Left lung (tissue), 10 donors: ENCODE data around the gene FAM149A. TPM values are rescaled to one million over a fixed set of nuclear protein-coding genes. Genes with fewer than 3 reads are reported as not detected.
A peak's percentile ranks its signal among the peaks of the same experiment; 100 is the strongest.

Experiments used
- ATAC-seq: fragments of 200-7000 bp; cut with Tn5 transposase; one replicate; pipeline ENCODE4 v1.9.1; 2020; ENCODE audit warnings: moderate library complexity
- DNase-seq, 4 donors: peaks; one replicate each; pipeline ENCODE4 v3.0.0-alpha.2; 2013 to 2020
- H3K27ac ChIP-seq, 2 donors: fragments of 200-600 bp; sonication (generic) in 1 of 2; one replicate each; pipeline versions ENCODE4 v1.5.0 to v1.8.0; 2020 to 2021
- H3K27me3 ChIP-seq, 2 donors: fragments of 200-600 bp; sonication (generic) in 1 of 2; one replicate each; pipeline versions ENCODE4 v1.5.0 to v1.8.0; 2020 to 2021
- H3K36me3 ChIP-seq, 2 donors: fragments of 200-600 bp; sonication (generic) in 1 of 2; one replicate each; pipeline versions ENCODE4 v1.5.0 to v1.8.0; 2020 to 2021
- H3K4me1 ChIP-seq, 2 donors: fragments of 200-600 bp; one replicate each; pipeline ENCODE4 v1.8.0; 2021
- H3K4me3 ChIP-seq, 2 donors: fragments of 200-600 bp; sonication (generic) in 1 of 2; one replicate each; pipeline versions ENCODE4 v1.5.0 to v1.8.0; 2020 to 2021; ENCODE audit warnings: mild to moderate bottlenecking in 1 of 2
- H3K9me3 ChIP-seq, 2 donors: fragments of 200-600 bp; sonication (generic) in 1 of 2; one replicate each; pipeline versions ENCODE4 v1.5.0 to v1.8.0; 2020 to 2021
- intact Hi-C, 2 donors: fragments of 100-400 bp; cut with DNase I; formaldehyde crosslinking; loops; one replicate each; pipeline versions ENCODE4 v1.11.2 to v1.14.2; 2022
- polyA plus RNA-seq, 6 donors: library from polyadenylated mRNA; unstranded; fragments of 120-200 nt; gene quantifications; one replicate each; pipeline ENCODE4 v1.2.1, GENCODE V29; 2013; ENCODE audit not compliant: insufficient read length in 6 of 6
- total RNA-seq, 2 donors: library from RNA; stranded (reverse); fragmentation: NEBNext Ultra II Directional; extraction: Animal tissue kit (Norgen Biotek cat#: 25700); gene quantifications; one replicate each; pipeline ENCODE4 v1.2.1, GENCODE V29; 2021
- TF ChIP-seq, protein P1 (sequence below), 2 donors: fragments of 200-600 bp; sonication (generic) in 1 of 2; IDR thresholded peaks; one replicate each; pipeline versions ENCODE4 v1.5.0 to v1.8.0; 2021; ENCODE audit warnings: antibody characterized with exemption in 2 of 2
- donor health status: DM: no; HTN: yes; CAD: no.
- donor health status: DM: no; HTN: no; CAD: no.

The FAM149A gene
- total and polyA plus RNA-seq, 8 donors, result 10.1 to 30.1 (median 21.2) TPM

DNA sequence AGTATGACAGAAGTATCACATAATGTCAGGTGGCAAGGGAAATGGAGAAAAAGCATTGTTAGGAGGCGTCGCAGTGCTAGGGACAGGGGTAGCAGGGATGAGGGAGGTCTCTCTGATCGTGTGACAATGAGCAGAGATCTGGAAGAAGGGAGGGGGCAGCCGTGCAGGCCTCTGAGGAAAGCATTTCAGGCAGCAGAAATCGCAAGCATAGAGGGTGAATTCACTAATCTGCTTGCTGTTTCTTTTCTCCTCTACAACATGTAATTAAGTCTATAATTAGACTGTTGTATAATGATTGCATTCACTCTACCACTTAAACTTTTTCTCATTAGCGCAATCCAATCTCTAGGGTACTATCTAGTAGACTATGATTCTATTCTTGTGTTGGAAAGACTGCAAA, 96.0 kb downstream of the FAM149A start:
- ATAC-seq, result no peak
- TF ChIP-seq, protein P1, sequence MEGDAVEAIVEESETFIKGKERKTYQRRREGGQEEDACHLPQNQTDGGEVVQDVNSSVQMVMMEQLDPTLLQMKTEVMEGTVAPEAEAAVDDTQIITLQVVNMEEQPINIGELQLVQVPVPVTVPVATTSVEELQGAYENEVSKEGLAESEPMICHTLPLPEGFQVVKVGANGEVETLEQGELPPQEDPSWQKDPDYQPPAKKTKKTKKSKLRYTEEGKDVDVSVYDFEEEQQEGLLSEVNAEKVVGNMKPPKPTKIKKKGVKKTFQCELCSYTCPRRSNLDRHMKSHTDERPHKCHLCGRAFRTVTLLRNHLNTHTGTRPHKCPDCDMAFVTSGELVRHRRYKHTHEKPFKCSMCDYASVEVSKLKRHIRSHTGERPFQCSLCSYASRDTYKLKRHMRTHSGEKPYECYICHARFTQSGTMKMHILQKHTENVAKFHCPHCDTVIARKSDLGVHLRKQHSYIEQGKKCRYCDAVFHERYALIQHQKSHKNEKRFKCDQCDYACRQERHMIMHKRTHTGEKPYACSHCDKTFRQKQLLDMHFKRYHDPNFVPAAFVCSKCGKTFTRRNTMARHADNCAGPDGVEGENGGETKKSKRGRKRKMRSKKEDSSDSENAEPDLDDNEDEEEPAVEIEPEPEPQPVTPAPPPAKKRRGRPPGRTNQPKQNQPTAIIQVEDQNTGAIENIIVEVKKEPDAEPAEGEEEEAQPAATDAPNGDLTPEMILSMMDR (IDR thresholded peaks at IDR 0.05), result no peak
- no peak overlapping the region for H3K27ac ChIP-seq
- H3K4me1 ChIP-seq, result no peaks in the 10 kb centered on the region
- no peak overlapping the region for H3K4me3 ChIP-seq
- H3K9me3 ChIP-seq, result no peaks in the 10 kb centered on the region
- H3K27me3 ChIP-seq, result no peaks in the 10 kb centered on the region
- no peak for DNase-seq
- H3K36me3 ChIP-seq, result peaks cover 0 to 5% of the 10 kb centered on the region in 2 donors
- intact Hi-C loops, result no loop called here

DNA sequence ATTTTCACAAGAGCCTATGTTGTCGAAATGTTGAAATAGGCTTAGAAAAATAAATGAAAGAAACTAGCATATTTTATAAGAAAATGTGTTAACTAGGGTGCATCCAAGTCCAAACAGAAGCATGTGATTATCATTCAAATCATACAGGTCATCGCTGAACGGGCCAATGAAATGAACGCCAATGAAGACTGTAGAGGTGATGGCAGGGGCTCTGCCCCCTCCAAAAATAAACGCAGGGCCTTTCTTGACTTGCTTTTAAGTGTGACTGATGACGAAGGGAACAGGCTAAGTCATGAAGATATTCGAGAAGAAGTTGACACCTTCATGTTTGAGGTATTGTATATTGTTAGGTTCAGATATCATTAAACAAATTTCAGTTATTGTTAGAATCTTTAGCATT, 96.5 kb downstream of the FAM149A start:
- H3K4me3 ChIP-seq, result no peak overlapping the region
- H3K27me3 ChIP-seq, result no peaks in the 10 kb centered on the region
- H3K36me3 ChIP-seq, result peaks cover 0 to 5% of the 10 kb centered on the region in 2 donors
- intact Hi-C loops, result no loop called here
- H3K9me3 ChIP-seq, result no peaks in the 10 kb centered on the region
- H3K4me1 ChIP-seq, result no peaks in the 10 kb centered on the region
- DNase-seq, result no peak
- no peak for ATAC-seq
- TF ChIP-seq, protein P1 (IDR thresholded peaks at IDR 0.05), result no peak
- no peak overlapping the region for H3K27ac ChIP-seq

DNA sequence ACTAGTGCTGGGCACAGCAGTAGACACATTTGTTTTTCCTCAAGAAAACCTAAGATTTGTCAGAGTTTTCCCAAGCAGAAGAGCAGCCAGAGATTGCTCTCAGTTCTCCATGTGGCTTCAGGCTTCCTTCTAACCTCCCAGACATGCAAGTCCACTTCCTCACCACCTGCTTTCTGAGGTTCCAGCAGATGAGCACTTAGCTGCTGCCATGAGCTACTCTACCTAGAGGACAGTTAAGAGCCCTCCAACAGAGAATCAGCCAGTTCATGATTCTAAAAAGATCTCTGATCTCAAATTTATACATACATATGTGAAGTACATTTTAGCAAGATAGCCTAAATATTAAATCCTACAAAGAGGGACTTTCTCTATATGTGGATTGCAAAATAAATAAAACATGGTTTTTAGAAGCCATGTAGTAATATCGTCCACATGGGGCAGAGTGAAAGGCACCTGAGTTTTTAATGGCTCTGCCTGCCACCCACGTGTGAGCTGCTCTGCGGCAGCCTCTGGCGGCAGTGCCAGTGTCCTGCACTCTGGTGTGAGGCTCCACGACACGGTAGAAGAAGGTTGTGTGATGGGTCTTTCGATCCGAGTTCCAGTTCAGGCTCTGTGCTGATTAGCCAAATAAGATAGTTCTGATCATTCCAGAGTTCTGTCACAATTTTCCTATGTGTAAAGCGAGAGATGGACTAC, 97.2 kb downstream of the FAM149A start:
- Histone ChIP-seq H3K36me3 (peaks cover 0 to 5% of the 10 kb centered on the region in 2 donors), H3K4me3 (no peak overlapping the region), H3K27ac (no peak overlapping the region), H3K9me3 (no peaks in the 10 kb centered on the region), H3K4me1 (no peaks in the 10 kb centered on the region), H3K27me3 (no peaks in the 10 kb centered on the region)
- intact Hi-C loops, result no loop called here
- no peak for DNase-seq
- peak; percentile 87 for ATAC-seq
- TF ChIP-seq, protein P1 (IDR thresholded peaks at IDR 0.05), result peak; percentile 29 to 51

DNA sequence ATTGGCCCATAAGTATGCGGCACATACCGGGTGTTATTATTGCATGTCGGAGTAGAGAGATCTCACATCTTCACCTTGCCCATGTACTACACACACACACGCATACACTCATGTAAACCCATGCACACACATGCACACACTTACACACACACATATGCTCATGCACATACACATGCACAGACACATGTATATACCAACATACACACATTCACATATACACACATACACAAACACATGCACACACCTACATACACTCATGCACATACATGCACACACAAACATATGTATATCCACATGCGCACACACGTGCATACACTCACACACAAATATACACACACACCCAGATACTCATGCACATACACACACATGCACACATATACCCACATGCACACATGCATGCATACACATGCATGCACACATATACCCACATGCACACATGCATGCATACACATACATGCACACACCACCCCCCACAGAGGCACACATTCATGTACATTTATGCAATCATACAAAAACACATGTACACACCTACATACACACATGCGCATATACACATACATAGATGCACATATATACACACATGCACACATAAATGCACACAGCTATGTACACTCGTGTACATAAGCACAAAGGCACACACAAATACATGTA, 98.1 kb downstream of the FAM149A start:
- no peak overlapping the region for H3K27ac ChIP-seq
- intact Hi-C loops, result no loop called here
- DNase-seq (no peak), ATAC-seq (no peak)
- no peaks in the 10 kb centered on the region for H3K4me1 ChIP-seq
- H3K27me3 ChIP-seq, result no peaks in the 10 kb centered on the region
- H3K4me3 ChIP-seq, result no peak overlapping the region
- TF ChIP-seq, protein P1 (IDR thresholded peaks at IDR 0.05), result no peak
- no peaks in the 10 kb centered on the region for H3K36me3 ChIP-seq
- no peaks in the 10 kb centered on the region for H3K9me3 ChIP-seq

DNA sequence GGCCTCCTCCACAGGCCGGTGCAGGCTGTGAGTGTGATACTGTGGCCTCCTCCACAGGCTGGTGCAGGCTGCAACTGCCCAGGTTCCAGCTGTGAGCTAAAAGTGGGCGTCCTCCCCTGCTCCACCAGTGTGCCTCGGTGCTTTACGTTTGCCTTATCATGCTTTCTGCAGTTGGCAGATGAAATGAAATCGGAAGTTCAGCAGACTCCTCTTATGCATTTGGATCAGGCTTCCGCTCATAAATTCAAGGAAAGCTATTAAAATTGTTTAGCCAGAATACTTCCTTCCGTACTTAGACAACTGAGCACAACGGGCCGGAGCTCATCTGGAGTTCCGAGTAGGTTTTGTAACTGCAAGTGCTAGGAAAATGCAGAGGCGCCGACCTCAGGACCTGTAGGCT, 98.9 kb downstream of the FAM149A start:
- H3K27ac ChIP-seq, result no peak overlapping the region
- H3K27me3 ChIP-seq, result no peaks in the 10 kb centered on the region
- no peak overlapping the region for H3K4me3 ChIP-seq
- no peaks in the 10 kb centered on the region for H3K36me3 ChIP-seq
- no peaks in the 10 kb centered on the region for H3K4me1 ChIP-seq
- DNase-seq (peak in 1 of 4 donors; percentile 37), ATAC-seq (peak; percentile 30)
- intact Hi-C loops, result no loop called here
- TF ChIP-seq, protein P1 (IDR thresholded peaks at IDR 0.05), result no peak
- no peaks in the 10 kb centered on the region for H3K9me3 ChIP-seq
